ENCODE data around the gene BAAT. TPM values are rescaled to one million over a fixed set of nuclear protein-coding genes. Genes with fewer than 3 reads are reported as not detected.

The BAAT gene
- total and polyA plus RNA-seq, 2 of the 4 experiments (the other 2 are of a cell fraction): not detected

DNA sequence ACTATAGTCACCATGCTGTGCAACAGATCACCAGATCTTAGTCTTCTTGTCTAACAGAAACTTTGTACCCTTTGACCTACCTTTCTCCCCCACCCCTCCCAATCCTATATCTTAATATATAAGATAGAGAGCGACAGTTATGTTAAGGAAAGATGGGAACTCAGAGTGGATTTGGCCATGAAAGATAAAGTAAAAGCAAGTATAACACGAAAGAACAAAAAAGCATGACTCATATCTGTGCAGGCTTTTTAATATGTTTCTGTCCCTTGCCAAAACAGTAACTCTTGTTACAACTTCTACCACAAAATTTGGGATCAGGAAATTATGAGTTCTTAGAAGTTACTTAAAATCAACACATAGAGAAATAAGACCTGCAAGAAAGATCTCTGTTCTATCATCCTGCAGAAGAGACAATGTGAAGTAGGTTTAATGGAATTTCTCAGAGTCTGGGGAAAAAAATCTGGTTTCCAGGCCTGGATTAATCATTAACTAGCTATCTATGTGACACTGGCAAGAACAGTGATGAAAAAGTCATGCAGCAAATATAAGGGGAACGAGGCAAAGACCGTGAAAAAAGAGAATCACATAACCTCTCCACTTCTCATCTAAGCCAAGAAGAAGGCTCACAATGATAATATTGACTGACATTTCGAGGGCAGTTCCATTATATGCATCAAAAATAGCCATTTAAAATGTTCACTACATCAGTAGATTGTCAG, 18.6 kb downstream of the BAAT start:
- Histone ChIP-seq H4K91ac (ENCODE audit: insufficient read depth, low read depth, low read length) (no peak overlapping the region), H3K4me2 (ENCODE audit: low read depth, low read length) (no peak overlapping the region), H3K4me3 (ENCODE audit: insufficient read depth, low read depth, low read length) (no peak overlapping the region), H3K36me3 (ENCODE audit: control insufficient read depth, insufficient read depth, low read length) (no peaks in the 10 kb centered on the region), H3K27ac (ENCODE audit: insufficient read depth, low read length) (no peak overlapping the region), H3K79me1 (ENCODE audit: low read depth in 1 of 2, low read length in 2 of 2) (no peaks in the 10 kb centered on the region), H4K8ac (ENCODE audit: low read depth in 2 of 2, low read length in 2 of 2) (no peak overlapping the region), H2BK120ac (ENCODE audit: low read depth, low read length) (no peak overlapping the region), H3K9me3 (ENCODE audit: control insufficient read depth, insufficient read depth, low read length) (no peaks in the 10 kb centered on the region), H3K4ac (ENCODE audit: low read depth, low read length) (no peak overlapping the region), H3K23ac (ENCODE audit: low read depth, low read length) (no peak overlapping the region), H3K18ac (ENCODE audit: low read depth, low read length) (no peak overlapping the region), H2BK5ac (ENCODE audit: low read depth, low read length, poor library complexity, severe bottlenecking) (no peak overlapping the region), H2AFZ (replicated peaks; ENCODE audit: low read length, poor library complexity) (no peak overlapping the region), H3K4me1 (ENCODE audit: control insufficient read depth, insufficient read depth, low read length) (no peaks in the 10 kb centered on the region), H2AK5ac (ENCODE audit: low read depth, low read length) (no peak overlapping the region), H2BK20ac (ENCODE audit: low read depth, low read length) (no peak overlapping the region), H3K9me1 (ENCODE audit: insufficient read depth, low read length) (no peaks in the 10 kb centered on the region), H3K27me3 (ENCODE audit: control insufficient read depth, insufficient read depth, low read length) (no peaks in the 10 kb centered on the region), H3K14ac (replicated peaks; ENCODE audit: low read depth, low read length) (no peak overlapping the region), H3K9ac (ENCODE audit: low read depth, low read length) (no peak overlapping the region), H2BK15ac (ENCODE audit: low read depth, low read length) (no peak overlapping the region), H4K20me1 (ENCODE audit: insufficient read depth, low read length) (no peaks in the 10 kb centered on the region), H3K56ac (ENCODE audit: extremely low read depth, insufficient read depth, low read length) (no peak overlapping the region), H2AK9ac (replicated peaks; ENCODE audit: low read depth, low read length, poor library complexity) (no peak overlapping the region), H4K5ac (ENCODE audit: low read depth, low read length) (no peak overlapping the region)
- TF ChIP-seq CTCF (conservative IDR thresholded peaks at IDR 0.05; ENCODE audit: low read depth, low read length) (no peak), USF2 (IDR thresholded peaks at IDR 0.05; ENCODE audit: low read depth, low read length) (no peak), RFX5 (IDR thresholded peaks at IDR 0.05; ENCODE audit: low read depth, low read length) (no peak), CEBPB (IDR thresholded peaks at IDR 0.05; ENCODE audit: low read depth, low read length) (no peak), BHLHE40 (IDR thresholded peaks at IDR 0.05; ENCODE audit: low read depth, low read length) (no peak), SMC3 (IDR thresholded peaks at IDR 0.05; ENCODE audit: low read depth, low read length) (no peak), MXI1 (IDR thresholded peaks at IDR 0.05; ENCODE audit: borderline replicate concordance, low read depth, low read length) (no peak)
- dilution Hi-C loops (cut with HindIII; ENCODE audit: low sequenced_read_pairs, unreplicated experiment): no loop called here
- no TSS peak for BruUV-seq (replicated peaks)
- no peak for ATAC-seq (ENCODE audit: low read depth)
- no CpG with 5 or more reads among the region's 5 CpGs for WGBS, 2 experiments (ENCODE audit: extremely low coverage in 2 of 2, insufficient read length in 1 of 2)
- ChIA-PET POLR2A (ENCODE audit: unreplicated experiment) (no interaction called here), CTCF (interaction anchor here (0.6 kb wide), 1 partner anchor 201 kb away, joined by 3 read pairs; no protein-coding TSS in a partner anchor)
- intact Hi-C loops (cut with micrococcal nuclease): no loop called here
- in situ Hi-C loops (cut with MboI; ENCODE audit: low sequenced_read_pairs): no loop called here
- DNase-seq: no peak

Data from IMR-90 (cell line).